HepG2 (cell line): ENCODE data around the gene CERS6. TPM values are rescaled to one million over a fixed set of nuclear protein-coding genes. Genes with fewer than 3 reads are reported as not detected.

Experiments used
- ATAC-seq: fragments of 200-7000 bp; cut with Tn5 transposase; 3 replicates; pipeline ENCODE4 v1.9.1; 2020; ENCODE audit warnings: mild to moderate bottlenecking, moderate library complexity
- BruUV-seq: library from RNA; stranded (reverse); fragments of 400-500 nt; replicated peaks from 2 replicates; lab custom pipeline; 2021; lab: Mats Ljungman, UMichigan
- CTCF ChIA-PET: fragments of 300-600 bp; formaldehyde crosslinking; extraction: SDS; loops from one replicate; lab custom pipeline; 2021; ENCODE audit warnings: low total read pairs, inconsistent platforms, low intra/inter-chr PET ratio; lab: Yijun Ruan, JAX
- POLR2A ChIA-PET: fragments of 350-600 bp; sonication (Branson Sonifier 250); formaldehyde crosslinking; loops from one replicate; lab custom pipeline; 2020; ENCODE audit warnings: antibody characterized with exemption, inconsistent platforms; lab: Yijun Ruan, JAX
- DNase-seq: peaks from one replicate; pipeline ENCODE4 v3.0.0-alpha.2; 2015; ENCODE audit warnings: low spot score
- FAIRE-seq: peaks from 3 replicates; lab custom pipeline; 2011; peaks lifted over from hg19 to GRCh38; lab: Jason Lieb, UNC
- H2AFZ ChIP-seq: one replicate; pipeline ENCODE4 v1.6.1; 2011; ENCODE audit warnings: low read length, inconsistent platforms
- H3K27ac ChIP-seq: fragments of 300-600 bp; 3 replicates; pipeline ENCODE4 v1.8.0; 2011; ENCODE audit warnings: mixed run types, mild to moderate bottlenecking, mixed read lengths, low read length, inconsistent platforms; ENCODE audit not compliant: insufficient read depth; ENCODE audit errors: extremely low read length
- H3K27me3 ChIP-seq, 2 experiments: fragments of 200-600 bp in 1 of 2; 2 replicates in 1 of 2; 3 replicates in 1 of 2; pipeline versions ENCODE4 v1.6.0 to v1.8.0; 2011; ENCODE audit warnings: low read length in 2 of 2, mild to moderate bottlenecking in 2 of 2, moderate library complexity in 2 of 2, inconsistent platforms in 1 of 2; ENCODE audit not compliant: insufficient read depth in 2 of 2, control insufficient read depth in 1 of 2
- H3K36me3 ChIP-seq, 2 experiments: fragments of 200-600 bp in 1 of 2; replicated peaks in 1 of 2; 2 replicates in 1 of 2; 3 replicates in 1 of 2; pipeline versions ENCODE4 v1.5.1 to v1.8.0; 2011; ENCODE audit warnings: low read length in 2 of 2, inconsistent platforms in 1 of 2; ENCODE audit not compliant: insufficient read depth in 2 of 2, control insufficient read depth in 1 of 2
- H3K4me1 ChIP-seq: 2 replicates; pipeline ENCODE4 v1.5.1; 2012; ENCODE audit warnings: low read length, inconsistent platforms; ENCODE audit not compliant: insufficient read depth
- H3K4me2 ChIP-seq: 2 replicates; pipeline ENCODE4 v1.6.0; 2011; ENCODE audit warnings: low read depth, low read length, inconsistent platforms
- H3K4me3 ChIP-seq, 3 experiments: fragments of 200-600 bp in 1 of 3; sonication (generic), shearing (Covaris generic) in 1 of 3; replicated peaks in 1 of 3; 2 replicates each; pipeline ENCODE4 v1.5.1; 2011 to 2016; ENCODE audit warnings: low read length in 3 of 3, inconsistent platforms in 2 of 3, low read depth in 2 of 3, mild to moderate bottlenecking in 2 of 3, control low read depth in 1 of 3, mixed read lengths in 1 of 3; ENCODE audit not compliant: insufficient read depth in 1 of 3
- H3K79me2 ChIP-seq: one replicate; pipeline ENCODE4 v1.6.1; 2011; ENCODE audit warnings: low read length, inconsistent platforms; ENCODE audit not compliant: insufficient read depth
- H3K9ac ChIP-seq: 2 replicates; pipeline ENCODE4 v1.6.0; 2011; ENCODE audit warnings: mild to moderate bottlenecking, low read depth, low read length, inconsistent platforms; ENCODE audit not compliant: insufficient read depth
- H3K9me3 ChIP-seq: 2 replicates; pipeline ENCODE4 v1.5.1; 2012; ENCODE audit warnings: mild to moderate bottlenecking, low read length
- H4K20me1 ChIP-seq: 2 replicates; pipeline ENCODE4 v1.6.0; 2011; ENCODE audit warnings: inconsistent platforms, mild to moderate bottlenecking, low read length, moderate library complexity; ENCODE audit not compliant: insufficient read depth
- ATRX ChIP-seq: sonication (generic); formaldehyde crosslinking; IDR thresholded peaks from 2 replicates; pipeline ENCODE4 v1.4.0; 2020; ENCODE audit warnings: missing genetic modification reagents, borderline replicate concordance
- HNF4G ChIP-seq, 2 experiments: sonication (generic) in 1 of 2; formaldehyde crosslinking in 1 of 2; IDR thresholded peaks; 2 replicates each; pipeline versions ENCODE4 v1.4.0 to v1.6.1; 2011 to 2020; ENCODE audit warnings: borderline replicate concordance in 2 of 2, low read depth in 2 of 2, mild to moderate bottlenecking in 2 of 2, low read length in 1 of 2, missing genetic modification reagents in 1 of 2, moderate library complexity in 1 of 2
- HOXA5 ChIP-seq: sonication (generic); formaldehyde crosslinking; IDR thresholded peaks from 2 replicates; pipeline ENCODE4 v1.4.0; 2020; ENCODE audit warnings: missing genetic modification reagents
- NFE2L1 ChIP-seq: sonication (generic); formaldehyde crosslinking; IDR thresholded peaks from 2 replicates; pipeline ENCODE4 v1.4.0; 2020; ENCODE audit warnings: missing genetic modification reagents, mild to moderate bottlenecking, borderline replicate concordance
- RORA ChIP-seq: sonication (generic); formaldehyde crosslinking; IDR thresholded peaks from 2 replicates; pipeline ENCODE4 v1.5.0; 2020; ENCODE audit warnings: mild to moderate bottlenecking, missing genetic modification reagents, moderate library complexity
- ZNF142 ChIP-seq: sonication (generic); formaldehyde crosslinking; IDR thresholded peaks from 2 replicates; pipeline ENCODE4 v1.4.0; 2020; ENCODE audit warnings: missing genetic modification reagents
- ZNF530 ChIP-seq: sonication (generic); formaldehyde crosslinking; IDR thresholded peaks from 2 replicates; pipeline ENCODE4 v1.5.0; 2020; ENCODE audit warnings: low read depth, mild to moderate bottlenecking, missing genetic modification reagents
- ZNF75D ChIP-seq: sonication (generic); formaldehyde crosslinking; IDR thresholded peaks from 2 replicates; pipeline ENCODE4 v1.8.1; 2023; ENCODE audit warnings: missing genetic modification reagents, mild to moderate bottlenecking, borderline replicate concordance
- ZNF816 ChIP-seq: sonication (generic); formaldehyde crosslinking; IDR thresholded peaks from 2 replicates; pipeline ENCODE4 v1.8.0; 2022; ENCODE audit warnings: missing genetic modification reagents, mild to moderate bottlenecking, borderline replicate concordance
- ZNF850 ChIP-seq: sonication (generic); formaldehyde crosslinking; conservative IDR thresholded peaks from 2 replicates; pipeline ENCODE4 v1.9.0; 2021; ENCODE audit warnings: mild to moderate bottlenecking, missing genetic modification reagents
- WGBS: methylation state at CpG from one replicate; pipeline ENCODE4 v1.1.6; 2017; ENCODE audit warnings: low lambda C conversion rate; 5-methylcytosine and 5-hydroxymethylcytosine counted together
- in situ Hi-C: cut with HindIII; loops from 2 replicates; pipeline ENCODE4 v1.10.0; 2017; ENCODE audit warnings: low pct_unique_long_range_greater_than_20kb; ENCODE audit not compliant: extremely low pct_ligation_motif_present
- intact Hi-C: fragments of 100-400 bp; cut with micrococcal nuclease; formaldehyde crosslinking; loops from one replicate; pipeline ENCODE4 v1.10.0; 2022; ENCODE audit not compliant: unreplicated experiment
- polyA plus RNA-seq, 8 experiments: library from polyadenylated mRNA; depleted of rRNA in 3 of 8; stranded (reverse) in 7 of 8; unstranded in 1 of 8; fragments of >200 nt; fragmentation: Illumina TruSeq in 4 of 8; extraction: Trizol in 4 of 8; gene quantifications; 2 replicates each; pipeline versions ENCODE4 v1.2.1 to v1.2.3, GENCODE V29; 2011 to 2016; ENCODE audit warnings: low read depth in 4 of 8, missing spikeins in 1 of 8, mixed read lengths in 1 of 8; ENCODE audit not compliant: insufficient read depth in 1 of 8
- total RNA-seq, 5 experiments: library from RNA; depleted of rRNA; stranded (reverse); fragments of >200 nt; fragmentation: Illumina TruSeq; extraction: Trizol; gene quantifications; 2 replicates each; pipeline ENCODE4 v1.2.3, GENCODE V29; 2016; ENCODE audit warnings: low read depth in 1 of 5

The CERS6 gene
- total and polyA plus RNA-seq, 2 of the 13 experiments (the other 11 are each of a cell fraction or from before 2014, with no cell fraction given): 10.1 to 20.3 TPM

- no peak overlapping the region for H3K9ac ChIP-seq
- no peaks in the 10 kb centered on the region for H3K4me1 ChIP-seq
- ChIA-PET POLR2A (no interaction called here), CTCF (no interaction called here)
- DNase-seq (no peak), ATAC-seq (no peak), FAIRE-seq (no peak)
- no peak overlapping the region for H2AFZ ChIP-seq
- no peaks in the 10 kb centered on the region for H3K79me2 ChIP-seq
- intact Hi-C loops: no loop called here
- no peak overlapping the region for H3K27ac ChIP-seq
- H3K9me3 ChIP-seq: no peaks in the 10 kb centered on the region
- in situ Hi-C loops: no loop called here
- 82% methylated on average over 2 of the region's 2 CpGs for WGBS
- H3K36me3 ChIP-seq: no peaks in the 10 kb centered on the region
- no peak overlapping the region for H3K4me2 ChIP-seq
- H3K27me3 ChIP-seq: no peaks in the 10 kb centered on the region
- TF ChIP-seq NFE2L1 (CRISPR knock-in tag) (no peak), HNF4G (IDR thresholded peaks at IDR 0.05; ENCODE audit: borderline replicate concordance, low read depth, low read length) (no peak), HNF4G (CRISPR knock-in tag; IDR thresholded peaks at IDR 0.05; ENCODE audit: borderline replicate concordance, low read depth) (no peak)
- no peak overlapping the region for H3K4me3 ChIP-seq
- H4K20me1 ChIP-seq: no peaks in the 10 kb centered on the region
- no TSS peak for BruUV-seq
These were observed 215.9 kb downstream of the CERS6 start for GRCh38 chr2:168671932-168672331.

GRCh38 chr2:168673265-168674189 lies 217.5 kb downstream of the CERS6 start:
- CTCF ChIA-PET: no interaction called here
- H3K4me3 ChIP-seq: no peak overlapping the region
- FAIRE-seq: no peak
- H3K9ac ChIP-seq: no peak overlapping the region
- H3K79me2 ChIP-seq: no peaks in the 10 kb centered on the region
- no peak overlapping the region for H2AFZ ChIP-seq
- POLR2A ChIA-PET: no interaction called here
- no peaks in the 10 kb centered on the region for H3K36me3 ChIP-seq
- H3K9me3 ChIP-seq: no peaks in the 10 kb centered on the region
- no peak for ATAC-seq
- H3K27me3 ChIP-seq: no peaks in the 10 kb centered on the region
- H3K4me2 ChIP-seq: no peak overlapping the region
- in situ Hi-C loops (no loop called here), intact Hi-C loops (no loop called here)
- BruUV-seq: no TSS peak
- no peaks in the 10 kb centered on the region for H4K20me1 ChIP-seq
- no peak overlapping the region for H3K27ac ChIP-seq
- no peak for DNase-seq
- 85% methylated on average over 10 of the region's 10 CpGs for WGBS
- no peaks in the 10 kb centered on the region for H3K4me1 ChIP-seq
- TF ChIP-seq ZNF850 (CRISPR knock-in tag) (no peak), ATRX (CRISPR knock-in tag) (no peak), RORA (no peak), HOXA5 (CRISPR knock-in tag) (no peak), ZNF816 (CRISPR knock-in tag) (no peak), ZNF75D (CRISPR knock-in tag) (no peak), ZNF142 (no peak), ZNF530 (CRISPR knock-in tag) (no peak)
